HFFc6 (cell line): Measurements from ENCODE around the gene HOXC5. TPM values are rescaled to one million over a fixed set of nuclear protein-coding genes. Genes with fewer than 3 reads are reported as not detected.

Source experiments
- DNase-seq: peaks from one replicate; pipeline ENCODE4 v3.0.0-alpha.2; 2018
- H3K27ac Mint-ChIP-seq: 2 replicates; pipeline ENCODE4 v1.8.0; 2020; ENCODE audit warnings: mild to moderate bottlenecking, mixed read lengths
- H3K27me3 Mint-ChIP-seq: 2 replicates; pipeline ENCODE4 v1.8.0; 2021; ENCODE audit warnings: mild to moderate bottlenecking, moderate library complexity, mixed read lengths; ENCODE audit not compliant: insufficient read depth
- H3K36me3 Mint-ChIP-seq: 2 replicates; pipeline ENCODE4 v1.8.0; 2021; ENCODE audit warnings: low read depth, mixed read lengths
- H3K4me1 Mint-ChIP-seq: 2 replicates; pipeline ENCODE4 v1.8.0; 2020; ENCODE audit warnings: low read depth, mixed read lengths
- H3K4me3 Mint-ChIP-seq: 2 replicates; pipeline ENCODE4 v1.8.0; 2020; ENCODE audit warnings: mild to moderate bottlenecking, moderate library complexity, mixed read lengths
- H3K9me3 Mint-ChIP-seq: 2 replicates; pipeline ENCODE4 v1.8.0; 2020; ENCODE audit warnings: mild to moderate bottlenecking, mixed read lengths
- total RNA-seq, 6 experiments: library from RNA; stranded (reverse); fragmentation: NEBNext Ultra II Directional; extraction: Animal tissue kit (Norgen Biotek cat#: 25700); gene quantifications; 2 replicates in 1 of 6; 3 replicates in 5 of 6; pipeline ENCODE4 v1.2.3, GENCODE V29; 2021
- TF ChIP-seq, protein P1 (sequence below): fragments of 200-600 bp; sonication (generic); IDR thresholded peaks from 2 replicates; pipeline ENCODE4 v1.5.0; 2021; ENCODE audit warnings: antibody characterized with exemption, mild to moderate bottlenecking

The HOXC5 gene
- total RNA-seq, 6 experiments from 2014 or later, result 0.13 TPM; not detected in 5

DNA sequence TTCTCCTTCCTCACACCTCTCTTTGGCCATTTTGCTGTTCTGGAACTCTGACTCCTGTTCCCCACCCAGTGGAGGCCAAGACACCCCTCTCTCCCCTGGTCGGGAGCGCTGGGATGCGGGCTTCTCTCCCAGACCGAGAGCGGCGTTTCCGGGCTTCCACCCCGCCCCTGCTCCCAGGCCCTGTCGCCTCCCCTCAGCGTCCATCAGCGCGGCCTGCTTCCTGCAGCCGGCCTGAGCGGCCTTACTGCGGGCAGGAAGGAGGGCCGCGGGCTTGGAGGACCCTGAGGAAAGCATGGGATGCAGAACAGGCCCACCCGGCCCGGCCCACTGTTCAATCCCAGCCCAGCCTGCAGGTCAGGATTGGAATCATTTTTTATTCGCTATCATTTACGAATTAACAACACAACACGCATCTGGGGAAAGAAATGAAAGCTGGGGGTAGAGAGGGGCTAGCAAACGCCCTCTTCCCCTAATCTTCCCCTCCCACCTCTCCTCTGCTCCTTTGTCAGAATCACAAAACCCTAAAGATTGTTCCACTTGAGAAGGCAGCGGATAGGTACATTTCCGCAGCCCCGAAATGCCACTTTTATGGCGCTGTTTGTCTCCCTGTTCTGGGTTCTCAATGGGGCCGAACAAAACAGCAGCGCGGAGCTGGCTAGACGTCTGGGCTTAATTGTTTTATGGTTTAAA lies 27.9 kb upstream of the HOXC5 start:
- Mint-ChIP-seq H3K4me1 (peaks cover 6% of the 10 kb centered on the region), H3K27me3 (peaks cover 71% of the 10 kb centered on the region), H3K4me3 (no peak overlapping the region), H3K27ac (no peak overlapping the region), H3K36me3 (no peaks in the 10 kb centered on the region), H3K9me3 (no peaks in the 10 kb centered on the region)
- no peak for DNase-seq
- TF ChIP-seq, protein P1, sequence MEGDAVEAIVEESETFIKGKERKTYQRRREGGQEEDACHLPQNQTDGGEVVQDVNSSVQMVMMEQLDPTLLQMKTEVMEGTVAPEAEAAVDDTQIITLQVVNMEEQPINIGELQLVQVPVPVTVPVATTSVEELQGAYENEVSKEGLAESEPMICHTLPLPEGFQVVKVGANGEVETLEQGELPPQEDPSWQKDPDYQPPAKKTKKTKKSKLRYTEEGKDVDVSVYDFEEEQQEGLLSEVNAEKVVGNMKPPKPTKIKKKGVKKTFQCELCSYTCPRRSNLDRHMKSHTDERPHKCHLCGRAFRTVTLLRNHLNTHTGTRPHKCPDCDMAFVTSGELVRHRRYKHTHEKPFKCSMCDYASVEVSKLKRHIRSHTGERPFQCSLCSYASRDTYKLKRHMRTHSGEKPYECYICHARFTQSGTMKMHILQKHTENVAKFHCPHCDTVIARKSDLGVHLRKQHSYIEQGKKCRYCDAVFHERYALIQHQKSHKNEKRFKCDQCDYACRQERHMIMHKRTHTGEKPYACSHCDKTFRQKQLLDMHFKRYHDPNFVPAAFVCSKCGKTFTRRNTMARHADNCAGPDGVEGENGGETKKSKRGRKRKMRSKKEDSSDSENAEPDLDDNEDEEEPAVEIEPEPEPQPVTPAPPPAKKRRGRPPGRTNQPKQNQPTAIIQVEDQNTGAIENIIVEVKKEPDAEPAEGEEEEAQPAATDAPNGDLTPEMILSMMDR, result no peak

DNA sequence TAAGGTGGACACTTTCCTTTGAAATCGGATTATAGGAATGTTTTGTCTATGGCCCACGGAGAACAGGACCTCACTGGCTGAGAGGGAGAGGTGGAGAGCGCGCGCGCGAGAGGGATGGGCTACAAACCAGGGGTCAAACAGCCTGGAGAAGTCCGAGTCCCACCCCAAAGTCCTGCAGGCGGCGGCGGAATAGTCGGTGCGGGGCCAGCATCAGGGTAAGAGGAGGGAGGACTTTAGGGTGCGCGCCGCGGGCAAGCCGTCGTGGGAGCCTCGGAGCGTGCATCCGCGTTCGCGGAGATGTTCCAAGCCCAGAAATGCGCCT lies 27.4 kb upstream of the HOXC5 start:
- peaks cover 71% of the 10 kb centered on the region for H3K27me3 Mint-ChIP-seq
- TF ChIP-seq, protein P1, result no peak
- no peaks in the 10 kb centered on the region for H3K36me3 Mint-ChIP-seq
- no peak overlapping the region for H3K4me3 Mint-ChIP-seq
- no peak overlapping the region for H3K27ac Mint-ChIP-seq
- H3K9me3 Mint-ChIP-seq, result no peaks in the 10 kb centered on the region
- DNase-seq, result no peak
- H3K4me1 Mint-ChIP-seq, result peaks cover 6% of the 10 kb centered on the region

DNA sequence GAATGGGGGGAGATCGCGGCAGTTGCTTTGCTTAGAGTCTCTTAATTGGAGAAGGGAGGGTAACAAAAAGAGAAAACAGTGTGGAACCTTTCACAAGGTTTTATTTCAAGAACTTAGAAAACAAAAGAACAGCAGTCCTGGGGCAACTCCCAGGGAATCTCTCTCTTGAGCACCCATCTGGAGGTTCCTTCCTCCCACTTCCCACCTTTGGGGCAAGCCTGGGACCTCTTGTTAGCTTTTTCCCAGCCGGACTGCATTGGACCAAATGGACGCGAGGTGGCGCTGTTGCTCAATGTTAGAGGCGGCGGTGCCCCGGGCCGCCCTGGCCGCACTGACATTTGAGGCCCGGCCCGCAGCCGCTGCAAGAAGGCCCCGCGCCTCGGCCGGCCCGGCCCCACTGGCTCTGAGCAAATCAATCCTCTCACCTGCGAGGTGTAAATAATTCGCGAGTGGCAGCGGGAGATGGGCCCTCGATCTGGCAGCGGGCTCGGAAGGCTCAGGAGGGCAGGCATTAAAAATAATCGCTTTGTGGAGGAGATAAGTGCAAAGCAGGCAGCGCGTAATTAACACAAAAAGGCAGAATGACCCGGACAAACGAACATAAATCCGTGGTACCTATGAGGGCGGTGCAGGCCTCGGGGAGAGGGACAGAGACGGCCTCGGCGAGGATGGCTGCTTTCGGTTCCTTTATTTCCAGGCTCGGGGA lies 26.8 kb upstream of the HOXC5 start:
- DNase-seq, result peak; percentile 49
- peaks cover 73% of the 10 kb centered on the region for H3K27me3 Mint-ChIP-seq
- H3K27ac Mint-ChIP-seq, result no peak overlapping the region
- TF ChIP-seq, protein P1, result peak; percentile 98
- no peaks in the 10 kb centered on the region for H3K9me3 Mint-ChIP-seq
- H3K36me3 Mint-ChIP-seq, result no peaks in the 10 kb centered on the region
- H3K4me1 Mint-ChIP-seq, result peaks cover 8% of the 10 kb centered on the region
- H3K4me3 Mint-ChIP-seq, result peak overlapping the region; percentile 53; the same call in 1 of the 2 replicates

DNA sequence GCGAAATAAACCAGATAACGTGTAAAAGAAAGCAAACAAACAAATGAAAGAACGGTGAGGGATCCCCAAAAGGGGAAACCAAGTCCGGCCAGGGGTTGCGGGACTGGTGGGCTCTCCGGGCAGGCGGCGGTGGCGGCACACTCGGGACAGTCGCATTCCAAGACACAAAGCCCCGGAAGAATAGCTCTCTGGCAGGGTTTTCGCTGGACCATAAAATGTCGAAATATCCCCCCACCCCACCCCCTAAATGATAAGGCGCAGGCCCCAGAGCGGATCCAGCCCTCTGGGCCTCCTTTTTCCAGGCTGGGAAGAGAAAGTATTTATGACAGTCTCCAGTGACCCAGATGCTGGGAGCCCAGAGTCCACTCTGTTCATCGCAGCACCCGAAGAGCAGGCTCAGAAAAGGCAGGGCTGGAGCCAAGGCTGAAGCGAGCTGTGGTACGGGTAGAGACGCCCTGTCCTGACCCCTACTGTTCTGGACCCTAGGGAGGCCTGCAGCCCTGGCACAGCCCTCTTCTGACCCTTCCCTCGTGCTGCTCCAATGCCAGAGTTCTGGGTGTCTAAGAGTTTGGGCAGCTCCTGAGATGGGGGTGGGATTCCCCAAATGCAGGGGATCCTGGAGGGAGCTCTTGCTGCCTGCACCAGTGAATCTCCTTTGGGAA lies 26.2 kb upstream of the HOXC5 start:
- Mint-ChIP-seq H3K4me1 (peaks cover 15% of the 10 kb centered on the region), H3K27me3 (peaks cover 74% of the 10 kb centered on the region), H3K9me3 (no peaks in the 10 kb centered on the region), H3K27ac (no peak overlapping the region), H3K36me3 (no peaks in the 10 kb centered on the region), H3K4me3 (no peak overlapping the region)
- DNase-seq, result no peak
- TF ChIP-seq, protein P1, result no peak

DNA sequence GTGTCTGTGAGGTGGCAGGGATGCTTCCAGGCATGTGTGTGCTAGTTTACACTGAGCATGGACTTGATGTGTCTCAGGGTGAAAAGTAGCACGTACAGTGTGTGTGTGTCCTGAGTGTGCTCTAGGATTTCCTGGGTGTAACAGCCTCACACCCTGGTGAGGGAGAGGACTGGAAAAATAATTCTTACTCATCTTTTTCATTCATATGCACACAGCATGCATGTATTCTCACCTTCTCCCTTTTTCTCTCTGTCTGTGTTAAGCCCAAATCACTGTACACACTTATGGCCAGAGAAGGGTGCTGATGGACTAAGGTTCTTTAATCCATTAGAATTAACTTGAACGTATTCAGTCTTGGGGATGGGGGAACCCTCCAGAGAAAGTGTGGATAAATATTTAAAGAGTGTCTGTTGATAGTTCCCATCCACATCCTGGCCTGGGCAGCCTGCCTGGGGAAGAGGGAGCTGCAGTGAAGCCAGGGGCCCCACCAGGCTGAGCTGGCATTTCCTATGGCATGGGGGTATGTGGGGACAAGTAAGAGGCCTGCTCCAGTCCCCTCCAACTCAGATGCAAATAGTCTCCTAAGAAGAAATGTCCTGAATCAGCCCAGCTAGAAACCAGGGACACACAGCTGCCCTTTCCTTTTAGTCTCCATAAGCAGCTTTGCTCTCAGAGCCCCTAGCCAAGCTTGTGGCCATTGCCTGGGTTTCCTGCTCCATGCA lies 25.2 kb upstream of the HOXC5 start:
- no peaks in the 10 kb centered on the region for H3K9me3 Mint-ChIP-seq
- H3K27ac Mint-ChIP-seq, result no peak overlapping the region
- no peak for DNase-seq
- TF ChIP-seq, protein P1, result no peak
- peaks cover 16% of the 10 kb centered on the region for H3K4me1 Mint-ChIP-seq
- no peaks in the 10 kb centered on the region for H3K36me3 Mint-ChIP-seq
- no peak overlapping the region for H3K4me3 Mint-ChIP-seq
- H3K27me3 Mint-ChIP-seq, result peaks cover 67% of the 10 kb centered on the region
